Activated CD4-positive, alpha-beta memory T cell treated with anti-CD3 and anti-CD28 coated beads for 36 hours (primary cell): Measurements from ENCODE around the gene ROS1. TPM values are rescaled to one million over a fixed set of nuclear protein-coding genes. Genes with fewer than 3 reads are reported as not detected.

Source experiments
- CTCF ChIA-PET: fragments of 350-600 bp; sonication (Branson Sonifier 250); formaldehyde crosslinking; loops from one replicate; lab custom pipeline; 2021; ENCODE audit warnings: antibody characterized with exemption, inconsistent platforms; lab: Charles Lee
- POLR2A ChIA-PET: fragments of 350-600 bp; sonication (Branson Sonifier 250); formaldehyde crosslinking; loops from one replicate; lab custom pipeline; 2021; ENCODE audit warnings: antibody characterized with exemption; lab: Charles Lee
- DNase-seq: peaks from one replicate; pipeline ENCODE4 v3.0.0-alpha.2; 2020
- H3K27ac Mint-ChIP-seq: one replicate; pipeline ENCODE4 v1.8.0; 2021; ENCODE audit warnings: mixed read lengths
- H3K27me3 Mint-ChIP-seq: one replicate; pipeline ENCODE4 v1.8.0; 2021; ENCODE audit warnings: mixed read lengths
- H3K36me3 Mint-ChIP-seq: one replicate; pipeline ENCODE4 v1.8.0; 2021; ENCODE audit warnings: mixed read lengths
- H3K4me1 Mint-ChIP-seq: one replicate; pipeline ENCODE4 v1.8.0; 2021; ENCODE audit warnings: low read depth, mixed read lengths
- H3K4me3 Mint-ChIP-seq: one replicate; pipeline ENCODE4 v1.8.0; 2021; ENCODE audit warnings: mild to moderate bottlenecking, mixed read lengths
- H3K9me3 Mint-ChIP-seq: one replicate; pipeline ENCODE4 v1.8.0; 2021; ENCODE audit warnings: mixed read lengths
- intact Hi-C: fragments of 100-400 bp; cut with micrococcal nuclease; formaldehyde crosslinking; loops from one replicate; pipeline ENCODE4 v1.15.1; 2023
- total RNA-seq, 2 experiments: library from RNA; stranded (reverse); gene quantifications; one replicate each; pipeline ENCODE4 v1.2.3, GENCODE V29; 2021

The ROS1 gene
- total RNA-seq, 2 experiments from 2014 or later: not detected

DNA sequence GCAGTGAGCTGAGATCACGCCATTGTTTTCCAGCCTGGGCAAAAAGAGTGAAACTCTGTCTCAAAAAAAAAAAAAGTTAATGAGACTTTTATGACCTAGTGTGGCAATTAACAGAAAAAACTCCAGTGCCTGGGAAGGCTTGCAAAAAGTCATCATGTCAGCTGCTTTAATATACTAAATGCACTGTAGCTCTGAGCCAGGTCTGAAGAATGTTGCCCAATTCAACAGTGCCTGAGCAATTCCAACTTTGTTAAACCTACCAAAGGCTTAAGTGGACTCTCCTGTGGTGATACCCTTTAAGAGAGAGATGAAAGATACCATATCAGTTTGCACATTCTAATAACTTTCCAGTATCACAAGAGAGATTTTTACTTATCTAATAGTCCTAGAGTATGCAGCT lies 6.5 kb upstream of the ROS1 start:
- Mint-ChIP-seq H3K27me3 (peaks cover 18% of the 10 kb centered on the region), H3K4me3 (no peak overlapping the region), H3K36me3 (no peaks in the 10 kb centered on the region), H3K9me3 (no peaks in the 10 kb centered on the region), H3K4me1 (no peaks in the 10 kb centered on the region), H3K27ac (no peak overlapping the region)
- ChIA-PET POLR2A (no interaction called here), CTCF (interaction anchor here (0.6 kb wide), 1 partner anchor 460 kb away, joined by 5 read pairs; no protein-coding TSS in a partner anchor)
- intact Hi-C loops: no loop called here
- DNase-seq: no peak

DNA sequence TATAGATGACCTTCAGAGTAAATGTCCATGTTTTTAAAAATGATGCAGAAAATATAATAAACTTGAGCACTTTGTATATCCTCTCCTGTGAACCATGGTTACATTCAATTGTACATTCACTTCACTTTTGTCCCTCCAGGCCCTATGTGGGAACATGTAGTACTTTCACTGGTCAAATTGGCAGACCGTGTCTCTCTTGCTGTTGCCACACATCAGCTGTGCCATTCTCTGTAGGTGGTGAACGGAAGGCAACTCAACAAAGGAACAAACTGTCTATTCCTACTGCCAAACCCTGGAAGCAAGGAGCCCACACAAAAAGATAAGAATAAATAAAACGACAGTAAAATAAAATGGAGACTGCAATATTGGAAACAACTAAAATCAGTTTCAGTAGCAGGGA lies 2.0 kb downstream of the ROS1 start:
- CTCF ChIA-PET: no interaction called here

GRCh38 chr6:117418320-117418719 lies 7.4 kb downstream of the ROS1 start:
- Mint-ChIP-seq H3K27me3 (peaks cover 4% of the 10 kb centered on the region), H3K9me3 (no peaks in the 10 kb centered on the region), H3K36me3 (no peaks in the 10 kb centered on the region), H3K4me3 (no peak overlapping the region), H3K27ac (no peak overlapping the region), H3K4me1 (no peaks in the 10 kb centered on the region)
- intact Hi-C loops: no loop called here
- ChIA-PET POLR2A (no interaction called here), CTCF (no interaction called here)
- DNase-seq: no peak

More for the DNA sequence above, 2.0 kb downstream of the ROS1 start:
- Mint-ChIP-seq H3K27me3 (peaks cover 8% of the 10 kb centered on the region), H3K9me3 (no peaks in the 10 kb centered on the region), H3K4me1 (no peaks in the 10 kb centered on the region), H3K4me3 (no peak overlapping the region), H3K27ac (no peak overlapping the region), H3K36me3 (no peaks in the 10 kb centered on the region)
- DNase-seq: no peak
- intact Hi-C loops: no loop called here
- POLR2A ChIA-PET: no interaction called here

GRCh38 chr6:117417851-117418250 lies 7.9 kb downstream of the ROS1 start:
- H3K27me3 Mint-ChIP-seq: peaks cover 2% of the 10 kb centered on the region
- no peaks in the 10 kb centered on the region for H3K4me1 Mint-ChIP-seq
- intact Hi-C loops: no loop called here
- H3K4me3 Mint-ChIP-seq: no peak overlapping the region
- ChIA-PET POLR2A (no interaction called here), CTCF (no interaction called here)
- H3K36me3 Mint-ChIP-seq: no peaks in the 10 kb centered on the region
- no peak overlapping the region for H3K27ac Mint-ChIP-seq
- no peak for DNase-seq
- H3K9me3 Mint-ChIP-seq: no peaks in the 10 kb centered on the region

DNA sequence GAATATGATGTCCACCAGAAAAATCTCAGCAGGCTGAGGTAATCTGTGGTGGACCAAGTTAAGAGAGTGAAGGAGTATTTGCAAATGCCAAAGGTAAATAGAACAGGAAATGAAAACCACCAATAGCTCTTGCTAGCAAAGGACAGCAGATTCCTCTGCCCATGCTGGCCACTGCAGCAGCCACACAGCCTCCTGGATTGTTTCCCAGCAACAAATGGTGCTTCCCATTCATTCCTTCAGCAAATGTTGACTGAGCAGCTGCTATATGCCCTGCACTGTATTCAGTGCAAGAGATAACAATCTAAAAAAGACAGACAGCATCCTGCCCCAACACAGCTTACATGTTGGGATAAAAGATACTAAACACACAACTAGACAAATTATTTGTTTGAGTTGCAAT lies 11.0 kb downstream of the ROS1 start:
- intact Hi-C loops: no loop called here
- Mint-ChIP-seq H3K36me3 (no peaks in the 10 kb centered on the region), H3K27ac (no peak overlapping the region), H3K4me3 (no peak overlapping the region), H3K9me3 (no peaks in the 10 kb centered on the region), H3K27me3 (peaks cover 8% of the 10 kb centered on the region), H3K4me1 (no peaks in the 10 kb centered on the region)
- CTCF ChIA-PET: interaction anchor here (0.9 kb wide), 1 partner anchor 9 kb away, joined by 3 read pairs; no protein-coding TSS in a partner anchor
- POLR2A ChIA-PET: no interaction called here
- DNase-seq: no peak

GRCh38 chr6:117411474-117411873 lies 14.3 kb downstream of the ROS1 start:
- no peak overlapping the region for H3K27ac Mint-ChIP-seq
- ChIA-PET CTCF (no interaction called here), POLR2A (no interaction called here)
- H3K4me1 Mint-ChIP-seq: no peaks in the 10 kb centered on the region
- H3K4me3 Mint-ChIP-seq: no peak overlapping the region
- intact Hi-C loops: no loop called here
- H3K36me3 Mint-ChIP-seq: no peaks in the 10 kb centered on the region
- DNase-seq: no peak
- no peaks in the 10 kb centered on the region for H3K9me3 Mint-ChIP-seq
- peaks cover 17% of the 10 kb centered on the region for H3K27me3 Mint-ChIP-seq

DNA sequence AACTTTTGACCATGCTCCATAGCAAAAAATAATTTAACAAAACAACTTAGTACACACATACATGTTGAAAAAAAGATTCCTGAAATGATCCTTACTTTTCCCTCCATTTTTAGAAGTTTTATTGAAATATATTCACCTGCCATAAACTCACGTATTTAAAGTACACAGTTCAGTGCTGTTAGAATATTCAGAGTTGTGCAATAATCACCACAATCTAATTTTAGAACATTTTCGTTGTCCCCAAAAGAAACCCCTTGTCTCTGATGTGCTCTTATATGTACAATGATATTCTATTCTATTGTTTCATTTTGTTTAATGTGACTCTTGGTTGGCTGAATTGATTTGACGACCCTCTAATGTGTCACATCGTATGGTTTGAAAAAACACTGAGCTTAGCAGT lies 15.9 kb downstream of the ROS1 start:
- intact Hi-C loops: no loop called here
- DNase-seq: no peak
- Mint-ChIP-seq H3K27ac (no peak overlapping the region), H3K27me3 (peaks cover 17% of the 10 kb centered on the region), H3K9me3 (no peaks in the 10 kb centered on the region), H3K4me3 (no peak overlapping the region), H3K4me1 (no peaks in the 10 kb centered on the region), H3K36me3 (no peaks in the 10 kb centered on the region)
- ChIA-PET POLR2A (no interaction called here), CTCF (no interaction called here)

DNA sequence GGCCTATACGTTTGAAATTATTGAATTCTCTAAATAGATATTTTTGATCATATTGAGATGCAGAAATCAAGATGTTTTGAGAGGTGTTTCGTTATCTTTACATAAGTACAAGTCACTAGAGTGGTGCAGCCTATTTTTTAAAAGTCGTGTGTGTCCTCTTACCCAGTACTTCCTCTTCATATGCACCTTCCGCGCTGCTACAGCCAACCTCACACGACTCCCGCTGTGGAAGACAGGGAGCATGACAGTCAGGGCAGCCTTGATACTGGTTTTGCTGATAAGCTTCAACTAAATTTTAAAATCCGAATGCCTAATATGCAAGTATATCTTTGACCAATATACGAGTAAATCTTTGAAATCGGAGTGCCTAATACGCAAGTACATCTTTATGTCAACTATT lies 16.3 kb downstream of the ROS1 start:
- H3K27ac Mint-ChIP-seq: no peak overlapping the region
- peaks cover 18% of the 10 kb centered on the region for H3K27me3 Mint-ChIP-seq
- no peaks in the 10 kb centered on the region for H3K36me3 Mint-ChIP-seq
- no peaks in the 10 kb centered on the region for H3K9me3 Mint-ChIP-seq
- POLR2A ChIA-PET: no interaction called here
- H3K4me3 Mint-ChIP-seq: no peak overlapping the region
- DNase-seq: no peak
- H3K4me1 Mint-ChIP-seq: no peaks in the 10 kb centered on the region
- CTCF ChIA-PET: no interaction called here
- intact Hi-C loops: no loop called here

- no peak for DNase-seq
- POLR2A ChIA-PET: no interaction called here
Observed at GRCh38 chr6:117404548-117404947, 21.2 kb downstream of the ROS1 start.

GRCh38 chr6:117401799-117402198 lies 23.9 kb downstream of the ROS1 start:
- Mint-ChIP-seq H3K36me3 (no peaks in the 10 kb centered on the region), H3K27ac (no peak overlapping the region), H3K4me1 (no peaks in the 10 kb centered on the region), H3K9me3 (no peaks in the 10 kb centered on the region), H3K27me3 (peaks cover 3% of the 10 kb centered on the region), H3K4me3 (no peak overlapping the region)
- DNase-seq: no peak
- intact Hi-C loops: no loop called here
- ChIA-PET CTCF (no interaction called here), POLR2A (no interaction called here)

More at GRCh38 chr6:117404548-117404947, 21.2 kb downstream of the ROS1 start:
- intact Hi-C loops: no loop called here
- Mint-ChIP-seq H3K4me3 (no peak overlapping the region), H3K27me3 (peaks cover 11% of the 10 kb centered on the region), H3K9me3 (no peaks in the 10 kb centered on the region), H3K27ac (no peak overlapping the region), H3K36me3 (no peaks in the 10 kb centered on the region), H3K4me1 (no peaks in the 10 kb centered on the region)
- CTCF ChIA-PET: interaction anchor here (0.6 to 1.4 kb wide), 3 partner anchors 10 to 147 kb away, joined by 3 to 4 read pairs (median 4); no protein-coding TSS in a partner anchor

DNA sequence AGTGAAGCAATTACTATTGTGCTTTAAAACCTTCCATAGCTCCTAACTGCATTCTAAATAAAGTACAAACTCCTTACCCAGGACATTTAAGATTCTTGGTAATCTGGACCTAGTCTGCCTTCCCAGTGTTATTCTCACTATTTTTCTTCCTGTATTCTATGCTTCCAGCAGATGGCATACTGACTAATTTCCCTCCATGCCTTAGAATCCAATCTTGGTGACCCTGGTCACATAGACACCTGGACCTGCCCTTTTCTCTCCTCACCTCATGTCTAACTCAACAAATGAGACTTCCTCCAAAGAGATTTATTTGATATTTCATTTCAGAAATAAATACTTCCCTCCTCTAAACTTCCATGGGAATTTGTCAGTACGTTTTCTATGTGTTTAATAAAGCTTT lies 25.8 kb downstream of the ROS1 start:
- no peak overlapping the region for H3K27ac Mint-ChIP-seq
- no peak for DNase-seq
- H3K27me3 Mint-ChIP-seq: peaks cover 3% of the 10 kb centered on the region
- CTCF ChIA-PET: interaction anchor here (0.6 kb wide), 2 partner anchors 211 to 558 kb away, joined by 3 to 4 read pairs; no protein-coding TSS in a partner anchor
- intact Hi-C loops: no loop called here
- no peaks in the 10 kb centered on the region for H3K36me3 Mint-ChIP-seq
- H3K4me1 Mint-ChIP-seq: no peaks in the 10 kb centered on the region
- H3K9me3 Mint-ChIP-seq: no peaks in the 10 kb centered on the region
- no peak overlapping the region for H3K4me3 Mint-ChIP-seq
- POLR2A ChIA-PET: no interaction called here

GRCh38 chr6:117399126-117399525 lies 26.6 kb downstream of the ROS1 start:
- Mint-ChIP-seq H3K27ac (no peak overlapping the region), H3K36me3 (no peaks in the 10 kb centered on the region), H3K4me3 (no peak overlapping the region), H3K27me3 (no peaks in the 10 kb centered on the region), H3K9me3 (no peaks in the 10 kb centered on the region), H3K4me1 (no peaks in the 10 kb centered on the region)
- ChIA-PET POLR2A (no interaction called here), CTCF (no interaction called here)
- DNase-seq: no peak
- intact Hi-C loops: no loop called here

DNA sequence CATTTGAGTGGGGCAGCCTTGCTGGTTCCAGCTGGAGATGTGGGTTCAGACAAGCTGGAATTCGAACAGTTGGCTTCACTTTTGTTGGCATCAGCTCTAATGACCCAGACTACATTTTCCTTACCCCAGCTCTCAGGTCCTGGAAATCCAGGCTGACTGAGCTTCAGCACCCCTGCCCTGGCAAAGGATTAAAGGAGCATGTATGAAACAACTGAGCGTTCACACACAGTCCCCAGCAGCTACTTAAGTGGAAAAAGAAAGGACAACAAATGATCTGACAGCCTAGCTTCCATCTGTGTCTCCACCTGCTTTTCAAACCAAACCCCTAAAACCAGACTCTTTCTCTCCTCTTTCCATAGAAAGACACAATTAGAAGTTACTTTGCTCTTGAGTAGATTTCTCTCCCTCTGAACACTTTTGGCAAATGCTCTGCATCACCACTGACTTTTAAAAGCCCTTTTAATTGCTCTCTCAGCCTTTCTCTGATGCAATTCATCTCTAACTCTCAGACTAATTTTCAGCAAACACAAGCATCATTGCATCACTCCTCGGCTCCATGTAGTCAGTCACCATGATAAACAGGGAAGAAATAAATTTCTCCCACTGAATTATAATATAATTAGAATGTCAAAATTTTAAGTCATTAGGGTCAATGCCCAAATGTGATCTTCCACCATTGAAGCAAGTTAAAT lies 28.1 kb downstream of the ROS1 start:
- intact Hi-C loops: no loop called here
- no peak overlapping the region for H3K27ac Mint-ChIP-seq

More for the DNA sequence above, 28.1 kb downstream of the ROS1 start:
- Mint-ChIP-seq H3K36me3 (no peaks in the 10 kb centered on the region), H3K27me3 (no peaks in the 10 kb centered on the region), H3K4me3 (no peak overlapping the region), H3K4me1 (no peaks in the 10 kb centered on the region), H3K9me3 (no peaks in the 10 kb centered on the region)
- no peak for DNase-seq
- ChIA-PET POLR2A (no interaction called here), CTCF (no interaction called here)
